Midbrain (tissue), 1 donor: ENCODE measurements around the gene VTCN1.
"Not testable (repeated sequence)": the region's sequence is repeated elsewhere in the genome, so short reads cannot be mapped to it uniquely, and the experiment has no call there.

Experiments used
- DNase-seq: peaks from one replicate; lab custom pipeline; 2025; lab: John Stamatoyannopoulos, UW

Gene VTCN1

DNA sequence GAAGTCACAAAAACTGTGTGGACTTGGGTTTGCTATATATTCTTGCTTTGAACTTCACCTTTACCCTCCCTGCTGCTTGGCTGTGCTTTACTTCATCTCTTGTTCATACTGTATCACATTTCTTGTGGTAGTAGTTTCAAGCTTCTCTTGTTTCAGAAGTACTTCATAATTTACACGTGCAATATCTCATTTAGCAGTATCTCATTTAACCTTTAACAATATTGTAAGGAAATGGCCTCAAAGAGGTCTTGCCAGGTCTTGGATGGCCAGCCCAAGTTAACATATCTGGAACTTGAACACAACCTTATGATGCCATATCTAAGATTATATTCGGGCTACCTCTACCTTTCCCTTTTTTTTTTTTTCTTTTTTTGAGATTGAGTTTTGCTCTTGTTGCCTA, 87.5 kb downstream of the VTCN1 start:
- DNase-seq = no peak

GRCh38 chr1:117122330-117123025, 88.2 kb downstream of the VTCN1 start:
- no peak for DNase-seq

DNA sequence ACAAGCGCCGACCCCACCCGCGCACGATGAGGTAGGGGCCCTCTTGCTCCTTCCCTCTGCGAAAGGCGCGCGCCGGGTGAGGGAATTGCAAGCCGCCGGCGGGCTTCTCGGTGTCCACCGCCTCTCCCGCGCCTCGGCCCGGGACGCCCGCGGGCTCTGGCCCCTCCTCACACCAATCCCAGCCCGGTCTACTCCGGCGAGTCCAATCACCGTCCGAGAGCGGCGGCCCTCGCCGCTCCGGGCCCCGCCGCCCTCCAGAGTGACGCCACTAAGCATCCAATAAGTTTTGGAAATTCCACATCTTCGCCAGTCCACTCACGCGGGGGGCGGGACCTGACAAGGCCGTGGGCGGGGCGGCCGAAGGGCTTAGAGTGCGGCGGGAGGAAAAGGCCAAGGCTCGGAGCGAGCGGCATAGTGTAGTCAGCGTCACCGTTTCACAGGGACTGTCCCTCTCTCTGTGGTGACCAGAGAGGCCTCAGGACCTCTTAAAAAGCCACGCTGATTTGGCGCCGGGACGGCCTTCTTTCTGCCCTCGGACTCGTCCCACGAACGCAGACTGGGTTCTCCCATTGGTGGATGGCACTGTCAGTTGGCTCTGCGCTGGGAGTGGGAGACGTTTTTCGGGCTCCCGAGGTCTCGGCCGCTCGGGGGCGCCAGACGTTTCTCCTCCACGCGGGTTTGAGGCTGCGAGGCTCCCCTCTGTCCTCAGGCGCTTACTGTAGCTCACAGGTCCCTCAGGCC, 89.0 kb downstream of the VTCN1 start, which contains the start of gene TRIM45:
TRIM45 (minus strand) TSS at position 161 of the 741 bp plus-strand sequence. CDS start 548 bp downstream, outside the sequence.
- peak; percentile 98 for DNase-seq

- DNase-seq = no peak
Observed at GRCh38 chr1:117120774-117121588, 89.7 kb downstream of the VTCN1 start.

- DNase-seq = not testable (repeated sequence)
Observed at GRCh38 chr1:117119144-117119543, 91.6 kb downstream of the VTCN1 start.

- no peak for DNase-seq
Observed at GRCh38 chr1:117118137-117118536, 92.6 kb downstream of the VTCN1 start.

DNA sequence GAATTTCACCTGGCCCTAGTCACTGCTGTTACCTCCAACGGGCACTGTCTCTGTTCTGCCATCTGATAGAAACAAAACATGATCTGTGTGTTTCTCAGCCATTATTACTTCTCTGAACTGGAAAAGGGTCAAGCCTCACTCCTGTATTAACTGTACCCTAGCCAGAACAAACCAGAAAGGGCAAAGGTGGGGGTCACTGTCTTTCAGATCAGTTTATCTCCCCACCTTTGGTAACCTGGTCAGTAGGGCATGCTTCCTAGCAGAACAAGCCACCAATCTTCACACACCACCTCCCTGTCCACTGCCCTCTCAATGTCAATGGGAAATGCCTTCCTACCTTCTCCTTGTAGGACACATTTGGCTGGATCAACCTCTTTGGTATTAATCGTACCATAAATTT, 93.0 kb downstream of the VTCN1 start:
- DNase-seq = no peak

GRCh38 chr1:117116784-117117130, 94.0 kb downstream of the VTCN1 start:
- no peak for DNase-seq

DNA sequence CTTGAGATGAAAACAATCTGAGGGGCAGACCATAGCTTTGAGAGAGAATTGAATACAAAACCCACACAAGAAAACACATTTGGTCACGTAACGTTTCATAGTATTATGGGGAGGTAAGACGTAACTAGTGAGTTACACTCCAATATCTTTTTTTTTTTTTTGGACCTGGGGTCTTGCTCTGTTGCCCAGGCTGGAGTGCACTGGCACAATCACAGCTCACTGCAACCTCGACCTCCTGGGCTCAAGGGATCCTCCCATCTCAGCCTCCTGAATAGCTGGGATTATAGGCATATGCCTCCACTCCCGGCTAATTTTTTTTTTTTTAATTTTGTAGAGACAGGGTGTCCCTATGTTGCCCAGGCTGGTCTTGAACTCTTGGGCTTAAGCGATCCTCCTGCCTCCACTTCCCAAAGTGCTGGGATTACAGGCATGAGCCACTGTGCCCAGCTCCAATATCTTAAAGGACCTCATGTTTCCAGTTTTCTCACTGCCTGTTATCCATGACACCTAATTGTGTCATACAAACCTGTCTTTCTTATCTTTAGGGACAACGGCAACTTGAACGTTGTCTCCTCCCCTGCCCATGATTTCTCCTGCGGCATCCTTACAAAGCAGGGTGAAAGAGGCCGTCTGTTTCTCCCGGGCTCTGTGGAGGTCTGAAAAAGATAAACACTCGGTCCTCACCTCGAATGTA, 94.5 kb downstream of the VTCN1 start:
- no peak for DNase-seq

- DNase-seq = no peak
Observed at GRCh38 chr1:117114877-117115276, 95.8 kb downstream of the VTCN1 start.

DNA sequence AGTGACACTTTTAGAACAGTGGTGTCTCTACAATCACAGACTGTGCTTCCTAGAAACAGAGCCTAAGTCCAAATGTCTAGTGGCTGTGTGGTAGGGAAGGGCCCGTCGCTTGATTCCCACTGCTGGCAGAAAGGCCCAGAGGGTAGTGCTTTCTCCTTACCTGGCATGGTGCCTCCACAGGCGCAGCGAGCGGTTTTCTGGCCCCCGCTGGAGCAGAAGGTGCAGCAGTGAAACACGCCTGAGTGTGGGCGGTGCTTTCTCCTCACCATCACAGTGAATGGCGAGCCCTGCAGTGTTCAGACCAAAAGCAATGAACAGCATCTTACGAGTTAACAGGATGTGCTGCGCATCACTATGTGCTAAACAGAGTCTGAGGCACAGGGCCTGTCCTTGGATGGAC, 97.5 kb downstream of the VTCN1 start:
- no peak for DNase-seq

GRCh38 chr1:117112047-117112717, 98.5 kb downstream of the VTCN1 start:
- DNase-seq = no peak

DNA sequence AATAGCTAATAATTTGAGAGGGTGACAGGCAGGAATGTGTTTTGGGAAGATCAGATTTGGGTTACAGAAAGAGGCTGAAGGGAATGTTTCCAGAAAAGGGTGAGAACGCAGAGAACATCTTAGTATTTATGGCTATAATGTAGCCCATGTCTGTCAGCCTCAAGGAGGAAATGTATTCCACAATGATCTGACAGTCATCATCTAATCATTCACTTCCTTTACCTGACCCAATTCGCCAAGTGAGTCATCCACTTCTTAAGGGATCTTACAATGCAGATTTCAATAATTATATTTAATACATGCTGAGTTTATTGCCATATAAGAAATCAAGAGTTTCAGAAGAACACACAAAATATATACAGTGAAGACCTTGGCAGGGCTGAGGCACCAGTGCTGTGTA, 100.0 kb downstream of the VTCN1 start:
- DNase-seq = no peak

GRCh38 chr1:117107364-117107763, 103.4 kb downstream of the VTCN1 start:
- no peak for DNase-seq

- no peak for DNase-seq
Observed at GRCh38 chr1:117106478-117106877, 104.2 kb downstream of the VTCN1 start.

DNA sequence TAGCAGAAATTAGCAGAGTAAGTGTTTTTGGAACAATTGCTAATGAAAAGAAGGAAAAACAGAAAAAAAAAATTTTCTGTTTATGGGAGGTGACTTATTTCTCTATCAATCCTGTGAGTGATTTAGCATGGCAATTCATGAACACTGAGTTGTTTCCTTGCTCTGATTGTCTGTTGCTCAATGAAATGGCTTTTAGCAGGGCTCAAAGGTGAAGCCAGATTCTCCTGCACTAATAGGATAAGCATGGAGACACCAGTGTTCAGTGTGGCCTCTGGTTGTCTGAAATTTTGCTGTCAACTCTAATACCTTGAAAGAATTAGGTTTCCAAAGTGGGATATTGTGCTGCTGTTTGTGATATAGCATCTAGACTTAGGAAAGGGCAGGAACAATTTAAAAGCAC, 105.0 kb downstream of the VTCN1 start:
- no peak for DNase-seq

DNA sequence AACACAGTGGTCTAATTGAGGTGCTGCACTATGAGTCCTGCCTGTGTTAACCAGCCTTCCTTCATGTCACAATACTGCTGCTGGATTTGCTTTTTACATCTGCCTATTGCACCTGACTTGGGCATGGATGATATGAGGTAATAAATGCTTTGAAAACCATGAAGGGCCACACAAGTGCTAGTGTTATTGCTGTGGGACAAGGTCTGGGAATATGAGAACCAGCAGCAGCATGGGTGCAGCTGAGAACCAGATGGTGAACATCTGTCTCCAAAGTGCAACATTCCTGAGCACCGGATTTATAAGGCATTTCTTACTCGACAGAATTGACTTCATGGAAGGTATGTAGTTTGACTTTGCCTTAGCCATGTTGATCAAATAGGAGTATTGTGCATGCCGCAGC, 105.7 kb downstream of the VTCN1 start:
- DNase-seq = no peak

DNA sequence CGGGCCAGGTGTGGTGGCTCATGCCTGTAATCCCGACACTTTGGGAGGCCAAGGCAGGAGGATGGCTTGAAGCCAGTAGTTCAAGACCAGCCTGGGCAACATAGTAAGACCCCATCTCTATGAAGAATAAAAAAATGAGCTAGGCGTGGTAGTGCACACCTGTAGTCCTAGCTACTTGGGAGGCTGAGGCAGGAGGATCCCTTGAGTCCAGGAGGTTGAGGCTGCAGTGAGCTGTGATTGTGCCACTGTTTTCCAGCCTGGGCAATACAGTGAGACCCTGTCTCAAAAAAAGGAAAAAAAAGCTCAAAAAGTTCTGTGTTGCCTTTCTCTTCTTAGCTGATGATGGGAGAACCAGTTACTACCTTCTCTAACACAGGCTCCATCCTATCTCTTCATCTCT, 108.9 kb downstream of the VTCN1 start:
- DNase-seq = not testable (repeated sequence)

GRCh38 chr1:117101334-117101733, 109.4 kb downstream of the VTCN1 start:
- DNase-seq = no peak

- no peak for DNase-seq
Observed at GRCh38 chr1:117098287-117098890, 112.3 kb downstream of the VTCN1 start.

DNA sequence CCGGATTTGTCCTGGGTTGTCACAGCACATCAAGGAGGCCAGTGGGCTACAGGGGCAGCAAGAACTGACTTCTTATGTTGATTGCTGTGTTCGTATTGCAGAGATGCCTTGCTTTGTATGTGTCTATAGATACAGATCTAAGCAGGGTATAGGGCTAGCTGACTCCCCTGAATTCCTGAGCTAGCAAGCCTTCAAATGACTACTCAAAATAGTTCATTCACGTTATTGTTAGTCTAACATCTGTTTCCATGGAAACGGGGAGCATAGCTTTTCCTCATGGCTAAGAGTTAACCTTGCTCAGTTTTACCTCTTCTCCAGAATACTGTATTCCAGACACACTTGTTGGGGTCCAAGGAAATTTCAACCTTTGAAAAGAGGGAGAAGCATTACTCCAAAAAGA, 113.3 kb downstream of the VTCN1 start:
- no peak for DNase-seq
